Right forelimb (tissue), 1 donor: ENCODE data around the gene KCNH6.

Source experiments
- DNase-seq: peaks from one replicate; pipeline ENCODE4 v3.0.0-alpha.2; 2018

The KCNH6 gene

DNA sequence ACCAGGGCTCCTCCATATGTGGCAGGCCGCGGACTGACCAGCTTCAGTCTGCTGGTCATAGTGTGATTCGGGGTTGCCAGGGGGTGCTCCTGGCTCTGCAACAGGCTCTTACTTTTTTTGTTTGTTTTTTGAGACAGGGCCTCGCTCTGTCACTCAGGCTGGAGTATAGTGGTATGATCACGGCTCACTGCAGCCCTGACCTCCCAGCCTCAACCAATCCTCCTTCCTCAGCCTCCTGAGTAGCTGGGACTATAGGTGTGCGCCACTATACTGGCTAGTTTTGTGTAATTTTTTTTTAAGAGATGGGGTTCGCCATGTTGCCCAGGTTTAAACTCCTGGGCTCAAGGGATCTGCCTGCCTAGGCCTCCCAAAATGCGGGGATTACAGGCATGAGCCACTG, 11.8 kb upstream of the KCNH6 start:
- DNase-seq = no peak

DNA sequence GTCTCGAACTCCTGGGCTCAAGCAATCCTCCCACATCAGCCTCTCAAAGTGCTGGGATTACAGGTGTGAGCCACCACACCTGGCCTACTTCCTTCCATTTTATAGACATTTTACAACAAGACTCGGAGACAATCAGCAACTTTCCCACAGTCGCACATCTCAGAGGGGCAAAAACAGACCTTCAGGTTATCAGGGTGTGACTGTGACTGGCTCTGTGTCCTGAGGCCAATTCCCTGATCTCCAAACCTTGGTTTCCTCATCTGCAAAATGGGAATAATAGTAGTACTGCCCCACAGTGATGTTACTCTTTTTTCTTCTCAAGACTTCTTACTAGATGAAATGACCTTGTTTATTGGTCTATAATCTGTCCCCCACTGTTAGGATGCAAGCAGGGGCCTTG, 10.8 kb upstream of the KCNH6 start:
- DNase-seq = no peak

DNA sequence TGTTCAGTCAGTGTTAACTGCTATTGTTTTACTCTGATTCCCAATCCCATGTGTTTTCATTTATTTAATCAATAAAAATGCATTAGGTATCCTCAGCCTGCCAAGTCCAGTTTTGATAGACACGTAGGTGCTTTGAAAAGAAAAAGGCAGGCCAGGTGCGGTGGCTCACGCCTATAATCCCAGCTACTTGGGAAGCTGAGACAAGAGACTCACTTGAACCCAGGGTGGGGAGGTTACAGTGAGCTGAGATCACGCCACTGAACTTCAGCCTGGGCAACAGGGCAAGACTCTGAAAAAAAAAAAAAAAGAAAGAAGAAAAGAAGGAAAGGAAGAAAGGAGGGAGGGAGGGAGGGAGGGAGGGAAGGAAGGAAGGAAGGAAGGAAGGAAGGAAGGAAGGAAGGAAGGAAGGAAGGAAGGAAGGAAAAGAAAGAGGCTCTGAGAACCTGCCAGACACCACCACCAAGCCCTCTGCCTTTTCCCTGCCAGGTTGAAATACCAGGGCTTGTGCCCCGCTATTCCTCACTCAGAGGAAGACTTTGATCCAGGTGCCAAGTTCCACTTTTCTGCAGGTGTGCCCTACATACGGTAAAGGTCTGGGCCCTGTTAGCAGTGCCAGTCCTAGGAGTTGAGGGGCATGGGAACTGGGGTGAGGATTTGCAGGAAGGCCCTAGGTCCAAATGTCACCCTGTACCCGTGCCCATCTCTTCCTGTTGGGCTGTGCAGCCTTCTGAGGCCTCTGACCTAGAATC, 10.1 kb upstream of the KCNH6 start:
- no peak for DNase-seq

DNA sequence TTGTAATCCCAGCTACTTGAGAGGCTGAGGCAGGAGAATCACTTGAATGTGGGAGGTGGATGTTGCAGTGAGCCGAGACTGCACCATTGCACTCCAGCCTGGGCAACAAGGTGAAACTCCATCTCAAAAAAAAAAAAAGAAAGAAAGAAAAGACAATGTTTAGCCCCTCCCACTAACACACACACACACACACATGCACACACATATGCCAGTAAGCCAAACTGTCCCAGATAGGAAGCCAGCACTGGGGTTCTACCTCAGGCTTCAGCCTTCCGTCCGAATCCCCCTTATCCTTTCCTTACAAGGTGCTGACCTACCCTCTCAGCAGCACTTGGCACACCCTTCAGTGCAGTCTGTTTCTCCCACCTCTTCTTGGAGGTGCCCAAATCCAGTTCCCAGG, 8.7 kb upstream of the KCNH6 start:
- no peak for DNase-seq

DNA sequence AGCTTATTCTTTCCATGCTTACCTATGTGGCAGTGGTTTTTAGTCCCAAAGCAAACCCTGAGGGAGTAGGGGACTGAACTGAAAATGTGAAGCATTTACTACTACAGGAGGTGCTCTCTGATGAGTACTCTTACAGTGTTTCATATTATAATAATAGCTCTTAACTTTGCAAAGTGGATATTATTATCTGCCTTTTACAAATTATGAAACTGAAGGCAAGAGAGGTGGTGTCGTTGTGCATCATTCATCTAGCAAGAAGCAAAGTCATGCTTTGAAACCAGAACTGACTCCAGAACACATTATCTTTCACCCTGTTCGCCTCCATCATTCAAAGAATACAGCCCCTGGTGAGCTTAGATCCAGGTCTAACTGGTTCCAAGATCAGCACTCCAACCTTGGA, 8.2 kb upstream of the KCNH6 start:
- no peak for DNase-seq

DNA sequence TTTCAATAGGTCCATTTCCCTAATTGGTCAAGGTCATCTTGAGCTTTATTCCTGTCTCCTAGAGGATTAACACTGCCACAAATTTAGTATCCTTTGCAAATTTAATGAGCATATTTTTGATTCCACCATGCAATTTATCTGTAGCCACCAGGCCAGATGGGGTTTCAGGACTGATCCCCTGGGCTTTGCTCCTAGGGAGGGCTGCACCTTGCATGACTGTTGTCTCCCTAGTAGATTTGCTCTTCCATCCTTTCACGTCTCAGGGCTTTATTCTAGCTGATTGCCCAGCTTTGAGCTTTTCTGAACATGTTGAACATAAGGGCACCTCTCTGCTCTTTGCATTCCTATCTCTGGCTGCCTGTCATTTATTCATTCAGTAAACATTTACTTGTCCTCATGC, 7.7 kb upstream of the KCNH6 start:
- DNase-seq = no peak

DNA sequence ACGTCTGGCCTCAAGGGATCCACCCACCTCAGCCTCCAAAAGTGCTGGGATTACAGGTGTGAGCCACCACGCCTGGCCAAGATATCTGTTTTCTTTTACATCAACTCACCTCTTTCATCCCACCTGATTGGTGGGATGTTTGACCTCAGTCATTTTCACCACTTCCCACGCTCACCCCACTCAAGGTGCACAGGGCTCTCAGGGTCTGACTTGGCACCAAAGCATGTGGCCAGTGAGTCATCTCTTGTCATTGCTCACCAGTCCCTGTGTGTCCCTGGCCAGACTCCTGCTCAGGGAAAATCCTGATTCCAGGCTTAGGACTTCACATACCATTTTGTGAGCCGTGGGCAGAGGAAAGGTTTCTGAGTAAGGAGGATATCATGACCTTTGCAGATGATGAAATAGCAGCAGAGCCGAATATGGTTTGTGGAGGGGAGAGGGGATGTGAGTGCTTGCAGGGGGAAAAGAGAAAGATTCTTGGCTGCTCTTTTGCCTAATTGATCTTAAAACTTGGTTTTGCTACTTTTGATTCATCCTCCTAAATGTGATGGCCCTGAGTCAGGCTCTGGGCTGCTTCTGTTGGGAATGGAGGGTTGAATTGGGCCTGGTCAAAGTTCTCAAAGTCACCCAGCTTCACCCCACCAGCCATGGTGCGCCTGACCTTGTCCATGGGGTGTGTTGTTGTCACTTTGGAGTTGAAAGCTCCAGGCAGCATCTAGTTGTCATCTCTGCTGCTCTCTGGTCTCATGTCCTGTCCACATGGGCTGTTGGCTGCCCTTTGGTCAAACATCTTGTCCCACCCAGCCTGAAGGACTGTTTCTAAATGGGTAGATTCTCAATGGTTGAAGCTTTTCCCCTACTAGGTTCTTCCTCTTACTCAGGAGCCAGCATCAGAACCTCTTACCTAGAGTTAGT, 6.0 kb upstream of the KCNH6 start:
- no peak for DNase-seq

DNA sequence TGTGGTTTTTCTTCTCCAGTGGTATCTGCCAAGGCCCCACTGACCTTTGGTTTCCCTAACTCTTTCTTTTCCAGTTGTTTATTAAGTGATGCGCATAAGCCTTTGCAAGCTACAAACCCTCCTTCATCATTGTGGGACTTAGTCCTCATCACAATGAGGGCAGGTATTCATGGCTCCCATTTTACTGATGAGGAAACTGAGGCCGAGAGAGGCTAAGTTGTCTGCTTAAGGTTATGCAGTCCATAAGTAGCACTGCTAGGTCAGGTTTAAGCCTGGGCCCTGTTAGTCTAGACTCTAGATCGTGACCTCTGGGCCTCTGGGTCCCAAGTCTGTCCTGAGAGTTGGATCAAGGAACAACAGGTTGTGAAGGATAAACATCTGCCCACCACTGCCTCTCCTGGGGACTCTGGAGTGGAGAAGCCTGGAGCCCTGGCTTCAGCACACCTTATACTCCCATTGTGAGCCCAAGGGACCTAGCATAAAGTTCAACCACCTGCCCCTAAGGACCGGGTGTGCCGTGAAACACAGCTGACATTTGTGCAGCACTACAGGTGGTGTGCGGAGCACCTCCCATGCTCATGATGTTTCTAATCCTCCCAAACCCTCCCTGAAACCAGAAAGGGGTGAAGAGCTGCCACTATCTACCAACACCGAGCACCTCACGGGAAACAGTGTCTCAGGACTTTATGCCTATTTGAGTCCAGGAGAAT, 5.2 kb upstream of the KCNH6 start:
- no peak for DNase-seq

DNA sequence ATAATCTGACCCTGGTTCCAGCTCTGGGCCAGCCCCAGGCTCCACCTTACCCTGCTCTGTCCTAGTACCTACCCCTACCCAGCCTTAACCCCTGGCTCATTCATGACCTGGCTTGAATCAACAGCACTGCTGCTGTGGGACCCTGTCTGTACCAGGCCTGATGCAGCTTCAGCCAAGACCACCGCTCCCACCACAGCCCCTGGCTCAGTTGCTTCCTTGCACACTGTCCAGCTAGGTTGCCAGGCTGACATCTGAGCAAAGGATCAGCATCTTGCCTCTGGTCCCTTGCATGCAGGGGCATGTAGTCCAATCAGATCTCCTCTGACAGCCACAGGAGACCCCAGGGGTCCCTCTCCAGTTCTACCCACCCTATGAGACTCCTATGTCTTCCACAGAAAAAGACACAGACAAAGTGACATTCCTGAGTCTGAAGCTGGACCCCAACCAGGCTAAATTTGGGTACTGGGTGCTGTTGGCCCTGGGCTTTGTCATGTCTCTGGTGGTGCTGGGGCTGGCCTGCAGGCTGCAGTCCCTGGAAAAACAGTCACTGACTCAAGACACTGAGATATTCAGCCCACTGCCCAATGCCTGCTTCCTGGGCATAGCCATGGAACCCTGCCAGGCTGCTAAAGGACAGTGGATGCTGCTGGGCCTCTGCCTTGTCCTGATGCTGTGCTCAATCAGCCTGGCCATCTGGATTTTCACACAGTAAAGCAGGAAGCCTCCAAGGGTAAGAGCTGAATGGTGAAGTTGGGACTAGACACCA, 3.9 kb upstream of the KCNH6 start:
- DNase-seq = no peak

DNA sequence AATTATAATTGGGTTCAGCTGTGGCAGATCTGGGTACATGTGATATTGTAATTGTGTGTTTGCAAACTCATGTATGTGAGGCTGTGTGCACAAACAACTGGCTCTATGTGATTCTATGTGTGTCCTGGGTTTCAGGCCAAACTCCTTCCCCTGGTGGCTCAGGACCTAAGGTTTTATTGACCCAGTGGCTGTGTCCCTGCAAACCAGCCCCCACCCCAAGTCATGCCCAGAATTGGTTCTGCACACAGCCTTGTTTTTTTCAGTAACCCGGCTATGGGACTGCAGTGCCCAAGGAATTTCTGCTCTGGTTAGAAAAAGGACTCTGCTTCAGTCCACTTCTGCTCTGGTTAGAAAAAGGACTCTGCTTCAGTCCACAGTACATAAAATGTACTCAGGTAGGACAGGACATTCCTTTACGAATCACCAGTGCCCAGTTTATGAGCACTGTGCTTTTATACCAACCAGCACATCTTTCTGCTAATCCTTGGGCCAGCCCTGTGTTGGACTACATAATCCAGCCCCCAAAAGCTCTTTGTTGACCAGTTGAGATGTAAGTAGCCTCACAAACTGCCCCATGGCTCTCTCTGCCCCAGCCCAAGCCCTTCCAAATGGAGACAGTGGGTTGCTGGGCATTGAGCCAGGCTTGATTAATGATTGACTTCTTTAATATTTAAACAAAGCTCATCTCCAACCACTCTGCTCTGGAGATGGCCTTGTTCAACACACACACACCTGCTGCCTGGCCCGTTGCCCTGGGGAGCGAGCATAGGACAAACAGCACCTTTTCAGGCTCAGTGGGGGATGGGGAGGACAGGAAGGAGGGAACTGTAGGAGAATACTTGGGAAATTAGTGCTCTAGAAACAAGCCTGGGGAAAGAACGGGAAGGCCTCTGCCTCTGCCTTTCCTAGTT, 2.9 kb upstream of the KCNH6 start:
- no peak for DNase-seq

DNA sequence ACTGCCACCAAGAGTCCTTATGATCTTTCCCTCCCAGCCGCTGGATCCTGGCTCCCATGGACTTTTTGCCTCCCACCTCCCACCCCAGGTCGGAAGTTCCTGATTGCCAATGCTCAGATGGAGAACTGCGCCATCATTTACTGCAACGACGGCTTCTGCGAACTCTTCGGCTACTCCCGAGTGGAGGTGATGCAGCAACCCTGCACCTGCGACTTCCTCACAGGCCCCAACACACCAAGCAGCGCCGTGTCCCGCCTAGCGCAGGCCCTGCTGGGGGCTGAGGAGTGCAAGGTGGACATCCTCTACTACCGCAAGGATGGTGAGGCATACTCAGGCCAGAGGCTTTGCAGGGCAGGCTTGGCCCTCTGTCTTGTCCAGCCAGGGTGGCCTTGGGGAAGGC, 893 bp downstream of the KCNH6 start:
- DNase-seq = no peak

DNA sequence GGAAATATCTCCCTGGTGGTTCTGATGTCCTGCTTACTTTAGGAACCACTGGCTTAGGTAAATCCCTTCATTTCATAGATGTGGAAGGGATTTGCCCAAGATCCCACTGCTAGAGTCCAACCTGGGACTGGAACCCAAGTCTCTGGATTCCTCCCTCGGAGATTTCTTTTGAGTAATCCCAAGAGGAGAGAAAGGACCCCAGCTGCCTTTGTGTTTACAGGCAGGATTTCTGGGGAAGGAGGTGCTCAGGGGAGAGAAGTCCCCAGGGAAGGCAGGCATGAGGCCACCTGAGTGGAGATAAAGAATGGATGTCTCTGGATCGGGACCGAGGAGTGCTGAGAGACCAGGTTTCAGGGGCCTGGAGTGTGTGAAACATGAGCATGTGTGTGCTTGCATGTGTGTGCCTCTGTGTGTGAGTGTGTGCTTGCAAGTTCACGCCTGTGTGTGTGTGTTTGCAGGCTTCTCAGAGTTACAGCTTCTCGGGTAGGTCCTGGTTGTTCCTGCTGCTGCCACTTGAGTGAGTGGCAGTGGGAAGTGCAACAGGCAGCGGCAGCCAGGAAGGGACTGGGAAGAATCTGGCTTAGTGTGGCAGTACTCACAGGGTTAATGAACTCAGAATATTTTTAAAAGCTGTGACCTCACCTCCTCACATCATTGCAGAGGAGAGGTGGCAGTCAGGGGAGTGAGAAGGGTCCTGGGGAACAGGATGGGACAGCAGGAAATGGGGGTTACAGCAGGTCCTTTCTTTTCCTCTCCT, 2.2 kb downstream of the KCNH6 start:
- DNase-seq = no peak

DNA sequence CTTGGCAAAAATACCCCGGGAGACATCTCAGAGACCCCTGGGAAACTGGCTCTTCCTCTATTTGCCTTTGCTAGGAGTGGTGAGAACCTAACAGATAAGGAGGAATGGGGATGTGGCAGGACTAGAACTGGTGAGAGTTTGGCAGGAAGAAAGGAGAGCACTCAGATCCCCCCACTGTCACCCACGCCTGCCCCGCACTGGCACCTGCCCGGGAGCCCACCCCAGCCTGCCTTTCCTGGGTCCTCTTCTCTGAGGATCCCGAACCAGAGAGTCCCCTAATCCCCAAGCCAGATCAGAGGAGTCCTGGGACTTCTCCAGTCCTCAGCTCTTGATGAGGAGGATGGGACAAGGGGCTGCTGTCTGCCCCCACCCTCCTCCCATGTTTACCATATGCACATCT, 3.7 kb downstream of the KCNH6 start:
- no peak for DNase-seq

DNA sequence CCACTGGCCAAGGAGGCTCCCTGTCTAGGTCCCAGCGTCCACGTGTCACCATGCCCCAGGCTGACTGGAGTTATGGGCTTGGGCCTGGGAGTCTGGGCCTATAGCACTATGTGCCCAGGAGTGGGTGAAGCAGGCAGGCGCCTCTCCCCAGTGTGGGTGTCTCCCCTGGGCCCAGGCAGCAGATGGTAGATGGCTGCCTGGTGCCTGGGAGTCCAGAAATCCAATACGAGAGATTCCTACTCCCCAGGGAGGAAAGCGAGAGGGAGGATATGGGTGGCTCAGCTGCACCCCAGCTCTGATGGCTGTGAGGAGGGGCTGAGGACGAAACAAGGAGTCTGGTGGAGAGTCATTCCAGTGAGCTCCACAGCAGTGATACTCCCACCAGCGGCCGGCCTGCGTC, 5.0 kb downstream of the KCNH6 start:
- DNase-seq = no peak

DNA sequence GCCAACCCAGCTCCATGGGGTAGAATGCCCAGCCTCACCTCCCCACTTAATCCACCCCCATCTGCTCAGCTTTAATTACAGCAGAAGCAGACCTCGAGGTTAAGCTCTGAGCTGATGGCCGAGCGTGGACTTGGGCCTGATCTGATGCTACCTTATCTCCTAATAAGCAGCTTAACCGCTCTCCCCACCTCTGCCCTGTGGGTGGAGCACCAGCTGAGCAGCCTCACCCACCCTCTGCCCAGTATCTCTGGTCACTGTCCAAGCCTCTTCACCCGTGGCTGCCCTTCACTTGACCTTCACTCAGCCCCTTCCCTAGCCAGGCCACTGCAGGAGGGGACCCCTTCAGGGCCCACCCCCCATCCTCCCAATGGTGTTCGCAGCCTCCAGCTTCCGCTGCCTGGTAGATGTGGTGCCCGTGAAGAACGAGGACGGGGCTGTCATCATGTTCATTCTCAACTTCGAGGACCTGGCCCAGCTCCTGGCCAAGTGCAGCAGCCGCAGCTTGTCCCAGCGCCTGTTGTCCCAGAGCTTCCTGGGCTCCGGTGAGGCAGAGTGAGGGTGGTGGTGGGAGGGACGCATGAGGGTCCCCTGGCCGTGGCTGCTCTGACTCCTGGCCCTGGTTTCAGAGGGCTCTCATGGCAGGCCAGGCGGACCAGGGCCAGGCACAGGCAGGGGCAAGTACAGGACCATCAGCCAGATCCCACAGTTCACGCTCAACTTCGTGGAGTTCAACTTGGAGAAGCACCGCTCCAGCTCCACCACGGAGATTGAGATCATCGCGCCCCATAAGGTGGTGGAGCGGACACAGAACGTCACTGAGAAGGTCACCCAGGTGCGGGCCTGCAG, 6.8 kb downstream of the KCNH6 start:
- no peak for DNase-seq

DNA sequence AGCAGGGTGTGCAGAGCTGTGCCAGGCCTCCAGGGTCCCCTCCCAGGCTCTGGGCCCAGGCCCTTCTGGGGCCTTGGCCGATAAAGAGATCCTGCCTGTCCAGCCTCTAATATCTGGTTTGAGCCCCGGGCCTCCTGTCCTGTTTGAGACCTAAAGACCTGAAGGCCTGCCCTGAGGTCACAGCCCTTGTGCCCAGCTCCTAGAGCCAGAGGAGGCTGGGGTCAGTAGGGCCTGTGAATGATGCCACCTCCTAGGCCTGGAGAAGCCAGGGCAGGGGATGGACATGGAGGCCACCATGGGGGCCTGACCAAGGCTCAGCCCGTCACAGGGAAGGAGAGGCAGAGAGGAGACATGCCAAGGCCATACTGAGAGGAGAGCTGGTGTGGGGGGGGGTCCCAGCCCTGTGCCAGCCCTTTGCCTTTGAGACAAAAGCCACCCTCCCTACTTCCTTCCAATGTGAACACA, 7.4 kb downstream of the KCNH6 start:
- no peak for DNase-seq

DNA sequence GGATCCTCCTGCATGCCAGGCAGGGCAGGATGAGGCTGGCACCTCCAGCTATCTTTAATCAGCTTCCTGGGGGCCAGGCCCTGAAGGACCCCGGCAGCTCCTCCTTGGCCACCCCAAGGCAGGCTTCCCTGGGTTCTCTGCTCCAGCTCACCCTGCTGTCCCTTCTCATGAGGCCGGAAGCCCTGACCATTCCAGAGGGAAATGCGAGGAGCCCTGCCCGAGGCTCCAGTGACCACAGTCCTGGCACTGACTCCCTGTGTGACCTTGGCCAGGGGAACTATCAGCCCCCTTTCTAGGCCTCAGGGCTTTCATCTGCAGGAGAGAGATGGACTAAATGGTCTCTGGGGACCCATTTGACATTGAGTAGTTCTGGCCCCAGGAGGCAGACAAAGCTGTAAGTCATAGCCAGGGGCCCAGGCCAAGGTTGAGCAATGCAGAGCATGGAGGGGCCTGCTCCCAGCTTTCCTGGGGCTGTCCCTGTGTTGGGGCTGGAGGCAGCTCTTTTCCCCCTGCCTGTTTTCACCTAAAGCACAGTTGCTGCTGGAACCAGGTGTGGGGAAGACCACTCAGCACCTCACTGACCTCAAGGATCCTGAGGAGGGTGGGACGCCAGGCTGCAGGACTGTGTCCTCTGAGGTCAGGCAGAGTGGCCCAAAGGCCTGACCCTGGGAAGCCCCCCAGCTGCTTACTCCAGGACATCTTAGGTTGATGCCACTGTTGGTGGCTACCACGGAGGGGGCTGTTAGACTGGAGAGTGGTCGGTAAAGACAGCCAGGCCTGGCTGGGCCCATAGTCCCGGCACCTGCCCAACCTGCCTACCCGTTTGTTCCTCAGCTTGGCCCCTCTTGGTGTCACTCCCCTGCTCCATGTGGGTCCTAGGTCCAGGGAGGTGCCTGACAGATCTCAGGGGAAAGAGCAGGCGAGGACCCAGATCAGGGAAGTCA, 8.1 kb downstream of the KCNH6 start:
- no peak for DNase-seq

DNA sequence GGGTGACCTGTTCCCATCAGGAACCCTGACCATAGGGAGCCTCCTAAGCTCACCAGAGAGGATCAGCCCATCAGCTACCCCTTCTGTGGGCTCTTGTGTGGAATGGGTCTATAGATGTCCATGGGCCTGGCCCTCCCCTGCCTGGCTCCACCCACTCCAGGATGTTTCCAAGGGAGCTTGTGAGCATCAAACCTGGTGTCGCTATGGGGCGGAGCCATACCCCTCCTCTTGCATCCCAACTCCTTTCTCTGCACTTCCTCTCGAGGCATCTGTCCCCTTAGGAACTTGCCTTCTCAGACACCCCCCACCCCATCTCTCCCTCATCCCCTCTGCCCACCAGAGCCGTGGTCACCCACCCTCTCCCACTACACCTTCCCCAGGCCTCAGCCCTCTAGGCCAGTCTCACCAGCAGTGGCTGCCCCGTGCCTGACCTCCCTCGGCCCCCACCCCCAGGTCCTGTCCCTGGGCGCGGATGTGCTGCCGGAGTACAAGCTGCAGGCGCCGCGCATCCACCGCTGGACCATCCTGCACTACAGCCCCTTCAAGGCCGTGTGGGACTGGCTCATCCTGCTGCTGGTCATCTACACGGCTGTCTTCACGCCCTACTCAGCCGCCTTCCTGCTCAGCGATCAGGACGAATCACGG, 10.4 kb downstream of the KCNH6 start:
- DNase-seq = no peak
